Cardiac muscle cell (in vitro differentiated cells and primary cell): ENCODE results near the gene SKIC2. TPM values are rescaled to one million over a fixed set of nuclear protein-coding genes. Genes with fewer than 3 reads are reported as not detected.
"Not testable (repeated sequence)": the region's sequence is repeated elsewhere in the genome, so short reads cannot be mapped to it uniquely, and the experiment has no call there.

Experiments
- DNase-seq, 2 donors: peaks; one replicate each; pipeline versions ENCODE4 v3.0.0 to v3.0.0-alpha.2; 2010 to 2017; ENCODE audit warnings: low read depth in 1 of 2, low spot score in 1 of 2
- H3K27ac ChIP-seq: fragments of 200-600 bp; sonication (generic); 2 replicates; pipeline ENCODE4 v1.5.1; 2016
- H3K27me3 ChIP-seq: fragments of 200-600 bp; sonication (generic); 2 replicates; pipeline ENCODE4 v1.6.0; 2016; ENCODE audit warnings: control low read depth
- H3K36me3 ChIP-seq: fragments of 200-600 bp; sonication (generic); 2 replicates; pipeline ENCODE4 v1.5.1; 2016; ENCODE audit warnings: control low read depth
- H3K4me1 ChIP-seq: fragments of 200-600 bp; sonication (generic); 2 replicates; pipeline ENCODE4 v1.8.1; 2017; ENCODE audit warnings: low read depth, mild to moderate bottlenecking, mixed run types
- H3K4me3 ChIP-seq: fragments of 200-600 bp; sonication (generic); 2 replicates; pipeline ENCODE4 v1.5.1; 2016; ENCODE audit warnings: mild to moderate bottlenecking
- H3K9me3 ChIP-seq: fragments of 200-600 bp; sonication (generic); 2 replicates; pipeline ENCODE4 v1.5.1; 2017; ENCODE audit warnings: low read depth, mild to moderate bottlenecking, control low read depth
- polyA plus RNA-seq: library from polyadenylated mRNA; unstranded; fragments of >200 nt; fragmentation: Nextera tagmentation; extraction: Ambion mirVana; gene quantifications from 2 replicates; pipeline ENCODE4 v1.2.1, GENCODE V29; 2016
- total RNA-seq: library from RNA; depleted of rRNA; stranded (reverse); fragments of >200 nt; gene quantifications from 2 replicates; pipeline ENCODE4 v1.2.3, GENCODE V29; 2016
- TF ChIP-seq, protein P1 (sequence below): IDR thresholded peaks from 2 replicates; pipeline ENCODE4 v1.5.1; 2012; ENCODE audit warnings: low read depth, mild to moderate bottlenecking, low read length

Gene SKIC2
- total and polyA plus RNA-seq, 2 experiments from 2014 or later, result 53.1 to 62.6 TPM

DNA sequence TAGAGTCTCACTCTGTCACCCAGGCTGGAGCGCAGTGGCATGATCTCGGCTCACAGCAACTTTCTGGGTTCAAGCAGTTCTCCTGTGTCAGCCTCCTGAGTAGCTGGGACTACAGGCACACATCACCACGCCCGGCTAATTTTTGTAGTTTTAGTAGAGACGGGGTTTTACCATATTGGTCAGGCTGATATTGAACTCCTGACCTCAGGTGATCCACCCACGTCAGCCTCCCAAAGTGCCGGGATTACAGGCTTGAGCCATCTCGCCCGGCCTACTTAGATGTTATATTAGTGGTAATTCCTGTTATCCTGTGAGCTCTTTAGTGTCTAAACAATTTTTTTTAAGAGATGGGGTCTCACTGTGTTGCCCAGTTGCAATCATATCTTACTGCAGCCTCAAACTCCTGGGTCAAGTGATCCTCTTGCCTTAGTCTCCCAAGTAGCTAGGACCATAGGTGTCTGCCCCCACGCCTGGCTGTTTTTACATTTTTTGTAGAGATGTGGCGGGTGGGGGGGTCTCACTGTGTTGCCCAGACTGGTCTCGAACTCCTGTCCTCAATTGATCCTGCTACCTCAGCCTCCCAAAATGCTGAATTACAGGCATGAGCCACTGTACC is 18.9 kb downstream of the SKIC2 start:
- Histone ChIP-seq H3K4me3 (no peak overlapping the region), H3K4me1 (peaks cover 4% of the 10 kb centered on the region), H3K27ac (no peak overlapping the region), H3K9me3 (no peaks in the 10 kb centered on the region), H3K36me3 (peaks cover 4% of the 10 kb centered on the region), H3K27me3 (no peaks in the 10 kb centered on the region)
- TF ChIP-seq, protein P1, sequence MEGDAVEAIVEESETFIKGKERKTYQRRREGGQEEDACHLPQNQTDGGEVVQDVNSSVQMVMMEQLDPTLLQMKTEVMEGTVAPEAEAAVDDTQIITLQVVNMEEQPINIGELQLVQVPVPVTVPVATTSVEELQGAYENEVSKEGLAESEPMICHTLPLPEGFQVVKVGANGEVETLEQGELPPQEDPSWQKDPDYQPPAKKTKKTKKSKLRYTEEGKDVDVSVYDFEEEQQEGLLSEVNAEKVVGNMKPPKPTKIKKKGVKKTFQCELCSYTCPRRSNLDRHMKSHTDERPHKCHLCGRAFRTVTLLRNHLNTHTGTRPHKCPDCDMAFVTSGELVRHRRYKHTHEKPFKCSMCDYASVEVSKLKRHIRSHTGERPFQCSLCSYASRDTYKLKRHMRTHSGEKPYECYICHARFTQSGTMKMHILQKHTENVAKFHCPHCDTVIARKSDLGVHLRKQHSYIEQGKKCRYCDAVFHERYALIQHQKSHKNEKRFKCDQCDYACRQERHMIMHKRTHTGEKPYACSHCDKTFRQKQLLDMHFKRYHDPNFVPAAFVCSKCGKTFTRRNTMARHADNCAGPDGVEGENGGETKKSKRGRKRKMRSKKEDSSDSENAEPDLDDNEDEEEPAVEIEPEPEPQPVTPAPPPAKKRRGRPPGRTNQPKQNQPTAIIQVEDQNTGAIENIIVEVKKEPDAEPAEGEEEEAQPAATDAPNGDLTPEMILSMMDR, result no peak
- DNase-seq, result no peak

GRCh38 chr6:31978831-31979230 is 19.9 kb downstream of the SKIC2 start:
- DNase-seq, result no peak
- Histone ChIP-seq H3K9me3 (no peaks in the 10 kb centered on the region), H3K36me3 (peaks cover 4% of the 10 kb centered on the region), H3K4me1 (no peaks in the 10 kb centered on the region), H3K27me3 (no peaks in the 10 kb centered on the region), H3K4me3 (no peak overlapping the region), H3K27ac (no peak overlapping the region)
- TF ChIP-seq, protein P1, result no peak

DNA sequence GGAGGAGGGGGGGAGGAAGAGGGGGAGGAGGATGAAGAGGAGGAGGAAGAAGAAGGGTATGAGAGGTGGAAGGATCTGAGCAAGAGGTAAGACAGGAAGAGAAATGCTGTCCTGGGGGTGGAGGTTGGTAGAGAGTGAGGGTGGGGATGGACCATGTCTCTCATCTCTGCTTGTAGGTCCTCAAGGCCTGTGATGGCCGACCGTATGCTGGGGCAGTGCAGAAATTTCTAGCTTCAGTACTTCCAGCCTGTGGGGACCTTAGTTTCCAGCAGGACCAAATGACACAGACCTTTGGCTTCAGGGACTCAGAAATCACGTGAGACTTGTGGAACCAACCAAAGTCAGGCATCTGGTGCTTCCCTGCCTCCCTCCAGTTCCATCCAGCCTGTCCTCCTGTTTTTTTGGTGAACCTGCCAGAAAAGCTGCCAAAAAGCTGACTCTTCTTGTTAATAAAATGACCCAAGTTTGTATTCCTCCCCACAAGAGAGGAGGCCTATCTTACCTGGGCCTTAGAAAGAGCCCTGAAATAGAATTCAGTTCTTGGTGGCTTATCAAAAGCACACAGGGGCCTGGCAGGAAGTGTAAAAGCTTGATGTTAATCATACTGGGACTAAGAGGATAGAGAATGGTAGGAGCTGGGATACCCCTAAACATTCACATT is 20.4 kb downstream of the SKIC2 start:
- Histone ChIP-seq H3K9me3 (no peaks in the 10 kb centered on the region), H3K4me1 (no peaks in the 10 kb centered on the region), H3K27me3 (no peaks in the 10 kb centered on the region), H3K27ac (no peak overlapping the region), H3K36me3 (peaks cover 4% of the 10 kb centered on the region), H3K4me3 (no peak overlapping the region)
- TF ChIP-seq, protein P1, result no peak
- DNase-seq, result no peak

GRCh38 chr6:31980195-31980876 is 21.4 kb downstream of the SKIC2 start:
- not testable (repeated sequence) for DNase-seq, H3K4me1 ChIP-seq, H3K27me3 ChIP-seq, H3K36me3 ChIP-seq, H3K9me3 ChIP-seq, H3K27ac ChIP-seq, H3K4me3 ChIP-seq

- DNase-seq, H3K27ac ChIP-seq, H3K9me3 ChIP-seq, H3K27me3 ChIP-seq, H3K36me3 ChIP-seq, H3K4me1 ChIP-seq, H3K4me3 ChIP-seq: not testable (repeated sequence)
Observed at GRCh38 chr6:31980998-31981397, 22.0 kb downstream of the SKIC2 start.

DNA sequence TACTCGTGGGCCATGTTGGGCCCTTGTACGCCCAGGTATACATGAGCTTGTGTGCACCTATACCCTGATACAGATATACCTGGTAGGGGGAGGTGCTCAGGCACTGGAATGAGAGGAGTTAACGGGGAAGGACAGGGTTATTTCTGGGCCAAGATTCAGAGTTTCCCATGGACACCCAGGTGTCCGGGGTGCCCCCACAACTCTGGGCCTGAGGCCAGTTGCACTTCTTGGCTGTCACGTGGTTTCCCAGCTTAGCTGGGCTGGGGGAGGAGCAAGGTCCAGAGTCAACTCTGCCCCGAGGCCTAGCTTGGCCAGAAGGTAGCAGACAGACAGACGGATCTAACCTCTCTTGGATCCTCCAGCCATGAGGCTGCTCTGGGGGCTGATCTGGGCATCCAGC is 22.8 kb downstream of the SKIC2 start, which contains the start of gene C4A:
C4A (plus strand) TSS at position 314 of the 400 bp plus-strand sequence; CDS start at position 365, 51 bp downstream.
- H3K36me3 ChIP-seq, H3K9me3 ChIP-seq, H3K27ac ChIP-seq, H3K4me3 ChIP-seq, DNase-seq, H3K27me3 ChIP-seq, H3K4me1 ChIP-seq: not testable (repeated sequence)

GRCh38 chr6:31989363-31989762 is 30.4 kb downstream of the SKIC2 start:
- not testable (repeated sequence) for H3K9me3 ChIP-seq, H3K36me3 ChIP-seq, H3K4me1 ChIP-seq, DNase-seq, H3K27ac ChIP-seq, H3K27me3 ChIP-seq, H3K4me3 ChIP-seq

DNA sequence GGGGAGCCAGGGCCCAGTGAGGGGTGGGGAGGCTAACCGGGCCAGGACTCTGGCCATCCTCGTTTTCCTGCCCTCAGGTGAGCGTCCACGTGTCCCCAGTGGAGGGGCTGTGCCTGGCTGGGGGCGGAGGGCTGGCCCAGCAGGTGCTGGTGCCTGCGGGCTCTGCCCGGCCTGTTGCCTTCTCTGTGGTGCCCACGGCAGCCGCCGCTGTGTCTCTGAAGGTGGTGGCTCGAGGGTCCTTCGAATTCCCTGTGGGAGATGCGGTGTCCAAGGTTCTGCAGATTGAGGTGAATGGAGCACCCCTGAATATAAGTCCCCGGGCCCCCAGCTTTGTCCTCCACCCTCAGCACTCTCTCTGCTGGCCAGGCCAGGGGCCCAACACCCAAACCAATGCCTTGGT is 35.4 kb downstream of the SKIC2 start:
- H3K4me1 ChIP-seq, DNase-seq, H3K27ac ChIP-seq, H3K27me3 ChIP-seq, H3K36me3 ChIP-seq, H3K9me3 ChIP-seq, H3K4me3 ChIP-seq: not testable (repeated sequence)

DNA sequence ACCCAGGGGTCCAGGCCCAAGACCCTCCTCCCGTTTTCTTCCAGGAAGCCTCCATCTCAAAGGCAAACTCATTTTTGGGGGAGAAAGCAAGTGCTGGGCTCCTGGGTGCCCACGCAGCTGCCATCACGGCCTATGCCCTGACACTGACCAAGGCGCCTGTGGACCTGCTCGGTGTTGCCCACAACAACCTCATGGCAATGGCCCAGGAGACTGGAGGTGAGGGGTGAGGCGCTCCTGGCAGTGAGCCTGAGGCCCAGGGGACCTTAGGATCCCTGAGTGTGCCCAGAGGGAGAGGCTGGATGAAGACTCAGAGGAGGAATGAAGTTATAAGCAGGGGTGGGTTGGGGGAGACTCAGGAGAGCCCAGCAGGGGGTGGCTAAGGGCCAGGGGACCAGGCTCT is 37.4 kb downstream of the SKIC2 start:
- not testable (repeated sequence) for H3K27me3 ChIP-seq, H3K4me1 ChIP-seq, DNase-seq, H3K27ac ChIP-seq, H3K9me3 ChIP-seq, H3K36me3 ChIP-seq, H3K4me3 ChIP-seq

DNA sequence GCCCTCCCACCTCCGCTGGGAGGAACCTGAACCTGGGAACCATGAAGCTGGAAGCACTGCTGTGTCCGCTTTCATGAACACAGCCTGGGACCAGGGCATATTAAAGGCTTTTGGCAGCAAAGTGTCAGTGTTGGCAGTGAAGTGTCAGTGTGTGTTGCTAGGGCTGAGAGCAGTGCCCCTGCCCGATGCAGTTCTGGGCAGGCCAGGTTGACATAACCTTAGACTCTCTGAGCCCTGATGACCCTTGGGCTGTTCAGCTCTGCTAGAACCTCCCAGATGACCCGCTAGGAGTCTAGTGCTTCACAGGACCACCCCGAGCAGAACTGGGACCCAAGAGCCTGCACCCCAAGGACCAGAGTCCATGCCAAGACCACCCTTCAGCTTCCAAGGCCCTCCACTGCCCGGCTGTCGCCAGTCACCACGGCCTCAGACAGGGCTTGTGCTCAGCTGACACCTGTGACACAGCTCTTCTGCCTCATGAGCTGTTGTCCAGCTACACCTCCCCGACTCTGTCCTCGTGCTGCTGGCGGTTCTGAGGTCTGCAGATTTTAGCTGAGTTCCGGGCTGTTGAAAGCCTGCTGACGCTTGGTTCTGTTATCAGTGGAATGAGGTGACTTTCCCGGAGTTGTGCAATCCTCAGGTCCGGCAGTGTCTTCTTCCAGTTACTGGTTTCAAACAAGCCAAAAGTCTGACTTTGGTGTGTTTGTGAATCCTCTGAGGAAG is 43.7 kb downstream of the SKIC2 start:
- not testable (repeated sequence) for H3K27ac ChIP-seq, DNase-seq, H3K4me3 ChIP-seq, H3K27me3 ChIP-seq, H3K36me3 ChIP-seq, H3K9me3 ChIP-seq, H3K4me1 ChIP-seq
